A673 (cell line): Measurements from ENCODE around the gene PANX3. TPM values are rescaled to one million over a fixed set of nuclear protein-coding genes. Genes with fewer than 3 reads are reported as not detected.

Experiments
- BruUV-seq: library from RNA; stranded (reverse); fragments of 400-500 nt; replicated peaks from 2 replicates; lab custom pipeline; 2021; lab: Mats Ljungman, UMichigan
- CTCF ChIA-PET: fragments of 300-600 bp; sonication (Branson Sonifier 250); formaldehyde crosslinking; loops from one replicate; lab custom pipeline; 2022; ENCODE audit warnings: antibody characterized with exemption; lab: Charles Lee
- POLR2A ChIA-PET: fragments of 300-600 bp; sonication (Branson Sonifier 250); formaldehyde crosslinking; loops from one replicate; lab custom pipeline; 2022; ENCODE audit warnings: antibody characterized with exemption; ENCODE audit not compliant: low non-redundant PET; lab: Charles Lee
- DNase-seq: peaks from one replicate; pipeline ENCODE4 v3.0.0-alpha.2; 2015; ENCODE audit warnings: low spot score
- H3K27ac ChIP-seq: fragments of 200-600 bp; sonication (generic); 2 replicates; pipeline ENCODE4 v1.5.1; 2016; ENCODE audit warnings: mixed run types, low read depth, mild to moderate bottlenecking, mixed read lengths, antibody characterized with exemption, low read length; ENCODE audit not compliant: poor library complexity, severe bottlenecking
- H3K27me3 ChIP-seq: fragments of 200-600 bp; sonication (generic); replicated peaks from 2 replicates; pipeline ENCODE4 v1.6.1; 2017; ENCODE audit warnings: mixed run types, low read depth, mild to moderate bottlenecking, mixed read lengths, antibody characterized with exemption, low read length; ENCODE audit not compliant: insufficient read depth, poor library complexity
- H3K36me3 ChIP-seq: fragments of 200-600 bp; sonication (generic); 2 replicates; pipeline ENCODE4 v1.6.1; 2016; ENCODE audit warnings: mixed run types, mild to moderate bottlenecking, mixed read lengths, antibody characterized with exemption, low read length; ENCODE audit not compliant: insufficient read depth, poor library complexity, severe bottlenecking
- H3K4me1 ChIP-seq: fragments of 200-600 bp; sonication (generic); 2 replicates; pipeline ENCODE4 v1.6.1; 2017; ENCODE audit warnings: mixed run types, mild to moderate bottlenecking, mixed read lengths, antibody characterized with exemption, low read length; ENCODE audit not compliant: insufficient read depth, poor library complexity, severe bottlenecking
- H3K4me3 ChIP-seq: fragments of 200-600 bp; sonication (generic); 2 replicates; pipeline ENCODE4 v1.5.1; 2016; ENCODE audit warnings: low read depth, mixed run types, mild to moderate bottlenecking, mixed read lengths, low read length; ENCODE audit not compliant: poor library complexity, severe bottlenecking
- H3K9me3 ChIP-seq: fragments of 200-600 bp; sonication (generic); 2 replicates; pipeline ENCODE4 v1.6.1; 2016; ENCODE audit warnings: mixed run types, low read depth, mild to moderate bottlenecking, mixed read lengths, antibody characterized with exemption, low read length; ENCODE audit not compliant: poor library complexity, severe bottlenecking
- CTCF ChIP-seq: fragments of 300-800, 200-600 bp; sonication (generic); conservative IDR thresholded peaks from 2 replicates; pipeline ENCODE4 v1.5.1; 2017; ENCODE audit warnings: low read depth, mild to moderate bottlenecking, antibody characterized with exemption, low read length, moderate library complexity, mixed read lengths
- EZH2 ChIP-seq: fragments of 200-600 bp; sonication (generic); IDR thresholded peaks from 2 replicates; pipeline ENCODE4 v1.6.1; 2017; ENCODE audit warnings: borderline replicate concordance, low read depth, mild to moderate bottlenecking, mixed read lengths, antibody characterized with exemption, low read length; ENCODE audit not compliant: poor library complexity, severe bottlenecking
- intact Hi-C: fragments of 100-400 bp; cut with micrococcal nuclease; formaldehyde crosslinking; loops from one replicate; pipeline ENCODE4 v1.10.0; 2022; ENCODE audit not compliant: unreplicated experiment
- total RNA-seq: library from RNA; stranded (reverse); gene quantifications from 2 replicates; pipeline ENCODE4 v1.2.3, GENCODE V29; 2021

The PANX3 gene
- total RNA-seq, 1 experiment from 2014 or later = not detected

DNA sequence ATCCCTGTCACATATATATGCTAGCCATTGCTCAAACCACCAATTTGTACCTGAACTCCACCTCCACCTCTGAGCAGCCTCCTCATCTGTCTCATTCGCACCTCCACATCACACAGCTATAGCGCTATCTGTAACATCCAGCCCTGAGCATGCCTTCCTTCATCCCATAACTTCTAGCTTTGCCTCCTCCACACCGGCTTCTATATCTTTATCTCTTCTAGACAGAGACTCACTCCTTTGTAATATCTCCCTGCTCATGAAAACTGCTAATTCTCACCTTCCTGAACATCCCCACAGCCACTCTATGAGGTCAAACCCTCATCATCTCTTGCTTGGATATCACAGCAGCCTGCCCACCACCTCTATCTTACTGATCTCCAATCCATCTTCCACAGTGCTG is 56.4 kb downstream of the PANX3 start:
- BruUV-seq = no TSS peak
- Histone ChIP-seq H3K27ac (no peak overlapping the region), H3K9me3 (no peaks in the 10 kb centered on the region), H3K4me1 (no peaks in the 10 kb centered on the region), H3K27me3 (no peaks in the 10 kb centered on the region), H3K4me3 (no peak overlapping the region), H3K36me3 (no peaks in the 10 kb centered on the region)
- DNase-seq = no peak
- ChIA-PET POLR2A (no interaction called here), CTCF (no interaction called here)
- no peak for TF ChIP-seq EZH2
- no peak for TF ChIP-seq CTCF
- intact Hi-C loops = no loop called here

GRCh38 chr11:124669193-124669592 is 58.0 kb downstream of the PANX3 start:
- no TSS peak for BruUV-seq
- DNase-seq = peak; percentile 46
- H3K9me3 ChIP-seq = no peaks in the 10 kb centered on the region
- no peak overlapping the region for H3K27ac ChIP-seq
- H3K4me1 ChIP-seq = no peaks in the 10 kb centered on the region
- POLR2A ChIA-PET = no interaction called here
- no peaks in the 10 kb centered on the region for H3K36me3 ChIP-seq
- H3K4me3 ChIP-seq = no peak overlapping the region
- H3K27me3 ChIP-seq = no peaks in the 10 kb centered on the region
- intact Hi-C loops = loop anchor here (1.0 to 2.0 kb wide), 3 partner anchors 94 to 198 kb away; no protein-coding TSS in a partner anchor
- peak; percentile 81 for TF ChIP-seq CTCF
- no peak for TF ChIP-seq EZH2
- CTCF ChIA-PET = interaction anchor here (0.6 to 2.0 kb wide), 12 partner anchors 29 to 207 kb away, joined by 3 to 21 read pairs (median 6); partner anchors contain the start of genes ESAM, ROBO3 and VSIG2

Other genes starting within 250 kb of the PANX3 start
- not detected in 2 replicates for gene OR8B2, start 226.9 kb upstream of the PANX3 start, total RNA-seq
- gene OR8B3, start 212.4 kb upstream of the PANX3 start, total RNA-seq = not detected in 2 replicates
- gene OR8B4, start 186.6 kb upstream of the PANX3 start, total RNA-seq = not detected in 2 replicates
- not detected in 2 replicates for gene OR8B8, start 165.7 kb upstream of the PANX3 start, total RNA-seq
- not detected in 2 replicates for gene OR8B12, start 67.8 kb upstream of the PANX3 start, total RNA-seq
- not detected in 2 replicates for gene OR8A1, start 41.4 kb upstream of the PANX3 start, total RNA-seq
- 37.8 and 44.4 TPM in 2 replicates for gene TBRG1, start 11.4 kb downstream of the PANX3 start, total RNA-seq
- 11.2 and 12.0 TPM in 2 replicates for gene SIAE, start 62.3 kb downstream of the PANX3 start, total RNA-seq
- gene SPA17, start 62.5 kb downstream of the PANX3 start, total RNA-seq = 22.9 and 25.8 TPM in 2 replicates
- 38.1 and 43.8 TPM in 2 replicates for gene NRGN, start 128.5 kb downstream of the PANX3 start, total RNA-seq
- not detected in 2 replicates for gene VSIG2, start 140.8 kb downstream of the PANX3 start, total RNA-seq
- 1.2 and 1.5 TPM in 2 replicates for gene ESAM, start 150.9 kb downstream of the PANX3 start, total RNA-seq
- 31.4 and 33.3 TPM in 2 replicates for gene MSANTD2, start 189.0 kb downstream of the PANX3 start, total RNA-seq